Measurements from ENCODE around the gene HLTF. TPM values are rescaled to one million over a fixed set of nuclear protein-coding genes. Genes with fewer than 3 reads are reported as not detected.

HLTF gene
- total RNA-seq, 2 experiments from 2014 or later: 22.3 to 22.7 TPM

DNA sequence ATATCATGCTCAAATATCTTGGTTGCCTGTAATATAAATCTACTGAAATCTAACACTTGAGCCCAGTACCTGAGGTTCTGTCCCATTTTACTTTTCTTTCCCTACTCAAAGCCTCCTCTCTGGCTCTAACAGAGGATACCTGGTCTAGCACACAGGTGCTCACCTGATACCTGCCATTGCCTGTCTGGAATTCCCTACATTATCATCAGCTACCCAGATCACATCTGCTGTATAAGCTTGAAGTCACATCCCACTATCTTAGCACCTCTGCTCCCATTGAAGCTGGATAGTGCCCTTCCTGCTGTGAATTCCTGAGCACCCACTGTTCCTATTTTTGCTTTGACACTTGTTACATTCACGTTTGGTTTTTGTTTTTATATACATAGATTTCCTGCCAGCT lies 64.5 kb downstream of the HLTF start:
- ChIA-PET POLR2A (no interaction called here), CTCF (interaction anchor here (1.2 to 2.0 kb wide), 2 partner anchors 12 to 21 kb away, joined by 4 to 11 read pairs; no protein-coding TSS in a partner anchor)

DNA sequence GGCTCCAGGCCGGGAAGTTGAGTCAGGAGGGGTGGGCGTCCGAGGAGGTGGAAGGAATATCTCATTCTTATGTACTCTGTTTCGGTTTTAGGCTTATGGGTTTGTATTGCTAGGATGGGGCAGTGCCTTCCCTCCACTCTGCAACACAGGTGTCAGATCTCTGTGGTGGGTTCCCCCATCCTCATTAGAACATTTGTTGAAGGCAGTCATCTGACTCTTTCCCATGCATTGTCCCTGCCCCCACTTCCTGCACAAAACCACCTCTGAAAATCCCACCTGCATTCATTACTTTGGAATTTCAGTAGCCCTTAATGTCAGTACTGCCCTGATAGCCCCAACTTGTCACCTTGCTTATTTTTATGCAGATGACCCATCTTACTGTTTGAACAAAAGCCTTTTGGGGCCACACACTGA lies 65.5 kb downstream of the HLTF start:
- POLR2A ChIA-PET: no interaction called here
- CTCF ChIA-PET: interaction anchor here (0.9 to 2.0 kb wide), 3 partner anchors 9 to 29 kb away, joined by 3 to 11 read pairs (median 3); no protein-coding TSS in a partner anchor

DNA sequence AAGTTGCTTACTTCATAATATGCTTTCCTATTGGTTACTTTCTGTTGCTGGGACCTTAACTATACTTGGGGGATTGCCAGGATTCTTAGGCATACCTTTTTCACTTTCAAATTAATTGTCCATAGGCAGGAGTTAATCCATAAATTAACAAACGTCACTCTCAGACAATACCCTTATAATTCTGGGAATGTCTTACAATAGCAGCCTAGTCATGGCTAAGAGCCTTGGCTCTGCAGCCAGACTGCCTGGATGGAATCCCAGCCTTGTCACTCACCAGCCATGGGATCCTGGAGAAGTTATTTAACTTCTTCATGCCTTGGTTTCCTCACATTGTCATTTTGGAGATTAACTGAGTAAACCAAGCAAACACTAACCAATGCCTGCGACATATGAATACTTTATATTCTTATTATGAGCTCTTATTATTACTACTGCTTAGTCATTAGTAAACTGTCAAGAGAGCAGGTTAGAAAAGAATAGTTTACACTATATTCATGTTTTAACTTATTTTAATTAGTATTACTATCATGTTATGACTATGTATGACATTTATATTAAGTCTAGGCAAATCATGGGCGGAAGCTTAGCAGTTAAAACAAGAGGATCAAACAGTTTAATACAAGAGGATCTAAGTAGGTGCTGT lies 66.0 kb downstream of the HLTF start:
- POLR2A ChIA-PET: no interaction called here
- CTCF ChIA-PET: interaction anchor here (0.9 to 2.0 kb wide), 4 partner anchors 9 to 28 kb away, joined by 3 to 11 read pairs (median 4); no protein-coding TSS in a partner anchor

DNA sequence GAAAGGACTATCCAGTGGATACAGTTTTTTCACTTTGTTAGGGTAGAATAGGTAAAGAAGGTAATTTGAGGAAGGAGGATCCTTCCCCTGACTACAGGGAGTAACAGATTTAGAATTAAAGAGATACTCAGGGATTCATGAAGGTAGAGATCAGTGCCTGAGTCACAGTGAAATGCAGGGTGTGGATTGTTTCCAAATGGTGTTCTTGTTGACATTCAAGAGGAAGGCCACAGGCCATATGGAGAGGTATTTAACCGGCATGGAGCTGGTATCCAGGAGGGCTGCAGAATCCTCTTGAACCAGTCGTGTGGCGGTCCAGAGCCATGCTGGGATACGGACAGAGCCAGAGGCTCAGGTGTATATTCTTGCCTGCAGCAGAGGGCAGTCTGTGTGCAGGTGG lies 66.8 kb downstream of the HLTF start:
- POLR2A ChIA-PET: no interaction called here
- CTCF ChIA-PET: interaction anchor here (1.3 kb wide), 1 partner anchor 23 kb away, joined by 4 read pairs; no protein-coding TSS in a partner anchor

DNA sequence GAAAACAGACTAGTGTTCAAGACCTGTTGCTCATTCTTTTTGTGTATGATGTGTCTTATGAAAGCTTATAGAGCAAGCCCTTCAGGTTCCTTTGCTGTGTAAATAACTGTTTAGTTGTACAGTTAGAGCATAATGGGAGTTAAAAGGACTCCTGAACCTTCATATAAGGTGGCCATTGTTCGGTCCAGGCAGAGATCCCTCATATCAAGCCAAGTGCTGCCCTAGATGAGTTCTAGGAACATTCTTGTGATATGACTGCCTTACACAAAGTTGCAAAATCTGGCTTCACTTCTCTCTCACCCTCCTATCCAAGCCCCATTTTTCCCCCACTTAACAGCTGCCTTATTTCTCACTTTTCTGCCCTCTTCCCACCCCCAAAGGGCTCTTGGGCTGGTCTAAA lies 68.1 kb downstream of the HLTF start:
- ChIA-PET POLR2A (no interaction called here), CTCF (no interaction called here)

DNA sequence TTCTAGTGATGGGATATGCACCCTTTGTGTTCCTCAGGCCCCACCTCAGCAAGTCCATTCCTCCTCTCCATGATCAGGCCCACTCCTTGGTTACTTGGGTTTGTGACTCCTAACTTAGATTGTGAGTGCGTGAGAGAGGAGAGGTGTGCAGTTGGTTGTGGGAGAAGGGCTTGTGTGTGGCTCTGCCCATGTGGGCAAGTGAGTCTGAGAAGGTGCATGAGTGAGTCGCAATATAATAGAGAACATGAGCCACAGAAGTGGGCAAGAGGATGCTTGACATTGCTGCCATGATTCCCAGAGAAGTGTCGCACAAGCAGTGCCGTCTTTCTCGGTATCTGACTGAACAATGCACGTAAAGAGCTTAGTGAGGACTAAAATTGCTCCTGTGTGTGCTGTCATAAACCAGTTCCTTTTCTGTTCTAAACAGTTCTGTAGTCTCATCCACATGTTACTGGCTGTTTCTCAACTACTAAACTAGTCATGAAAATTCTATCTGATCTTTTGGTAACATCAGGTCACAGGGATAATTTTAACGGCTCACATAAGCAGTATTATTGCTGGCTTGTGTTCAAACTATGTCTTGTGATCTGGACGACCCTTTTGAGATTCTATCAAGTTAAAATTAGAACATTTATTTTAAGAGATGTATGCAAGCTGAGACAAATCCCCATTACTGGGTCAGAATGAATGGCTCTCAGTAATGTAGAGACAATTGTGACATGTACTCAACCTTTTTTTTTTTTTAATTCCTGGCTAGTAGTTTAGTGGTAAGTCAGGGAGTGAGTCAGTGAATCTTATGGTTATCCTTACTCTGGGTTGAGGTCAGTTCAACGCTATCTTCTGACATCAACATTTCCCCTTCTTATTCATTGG lies 69.4 kb downstream of the HLTF start:
- CTCF ChIA-PET: interaction anchor here (1.0 kb wide), 1 partner anchor 25 kb away, joined by 3 read pairs; the partner anchor contains the start of gene GYG1
- POLR2A ChIA-PET: interaction anchor here (0.7 kb wide), 2 partner anchors 18 to 61 kb away, joined by 4 to 11 read pairs; no protein-coding TSS in a partner anchor

DNA sequence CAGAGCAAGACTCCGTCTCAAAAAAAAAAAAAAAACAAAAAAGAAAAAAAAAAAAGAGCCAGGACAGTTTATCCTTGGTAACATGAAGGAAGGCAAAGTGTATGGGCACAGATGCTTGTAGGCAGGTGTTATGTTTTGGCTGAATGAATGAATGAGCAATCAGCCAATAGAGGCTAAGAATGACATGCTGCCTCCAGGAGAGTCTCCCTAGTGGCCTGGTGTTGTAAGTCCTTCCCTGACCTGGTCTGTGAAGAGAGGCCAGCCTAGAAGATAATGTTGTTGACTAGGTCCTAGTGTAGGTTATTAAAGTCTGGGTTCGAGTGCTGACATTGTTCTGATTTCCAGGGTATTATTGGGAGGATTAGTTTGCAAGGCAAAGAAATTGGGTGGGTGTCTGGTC lies 70.1 kb downstream of the HLTF start:
- CTCF ChIA-PET: interaction anchor here (0.6 kb wide), 2 partner anchors 40 to 60 kb away, joined by 3 to 4 read pairs; no protein-coding TSS in a partner anchor
- POLR2A ChIA-PET: no interaction called here

DNA sequence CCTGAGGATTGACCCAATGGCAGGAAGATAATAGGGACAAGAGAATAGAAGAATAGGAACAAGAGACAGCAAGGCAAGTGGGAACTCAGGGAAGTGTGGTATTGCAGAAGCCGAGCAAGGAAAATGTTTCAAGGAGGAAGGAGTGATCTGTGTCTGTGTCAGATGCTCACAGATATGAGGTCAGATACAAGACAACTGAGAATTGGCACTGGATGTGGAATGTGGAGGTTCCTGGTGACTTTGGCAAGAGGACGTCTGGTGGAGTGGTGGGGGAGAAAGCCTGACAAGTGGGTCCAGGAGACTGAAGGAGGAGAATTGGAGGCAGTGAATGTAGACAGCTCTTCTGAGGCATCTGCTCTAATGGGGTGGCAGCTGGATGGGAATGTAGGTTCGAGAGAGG lies 70.9 kb downstream of the HLTF start:
- POLR2A ChIA-PET: no interaction called here
- CTCF ChIA-PET: interaction anchor here (0.6 kb wide), 2 partner anchors 41 to 61 kb away, joined by 3 to 4 read pairs; no protein-coding TSS in a partner anchor

DNA sequence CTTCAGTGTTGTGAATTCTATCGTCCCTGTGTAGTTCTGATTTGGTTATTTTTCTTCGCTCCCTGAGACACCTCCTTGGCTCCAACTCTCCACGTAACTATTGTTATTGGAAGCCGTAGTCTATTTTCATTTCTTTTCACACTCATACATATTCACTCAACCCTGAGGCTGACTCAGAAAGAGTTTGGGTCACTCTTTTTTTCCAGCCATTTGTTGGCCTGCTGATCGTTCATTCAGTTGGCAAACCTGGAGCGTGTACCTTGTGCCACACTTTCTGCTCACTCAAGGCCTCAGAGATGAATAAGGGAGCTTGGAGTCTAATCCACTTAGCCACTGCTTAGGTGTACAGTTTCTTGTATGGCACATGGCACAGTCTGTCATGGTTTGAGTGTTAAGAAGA lies 72.6 kb downstream of the HLTF start:
- CTCF ChIA-PET: no interaction called here
- POLR2A ChIA-PET: no interaction called here

DNA sequence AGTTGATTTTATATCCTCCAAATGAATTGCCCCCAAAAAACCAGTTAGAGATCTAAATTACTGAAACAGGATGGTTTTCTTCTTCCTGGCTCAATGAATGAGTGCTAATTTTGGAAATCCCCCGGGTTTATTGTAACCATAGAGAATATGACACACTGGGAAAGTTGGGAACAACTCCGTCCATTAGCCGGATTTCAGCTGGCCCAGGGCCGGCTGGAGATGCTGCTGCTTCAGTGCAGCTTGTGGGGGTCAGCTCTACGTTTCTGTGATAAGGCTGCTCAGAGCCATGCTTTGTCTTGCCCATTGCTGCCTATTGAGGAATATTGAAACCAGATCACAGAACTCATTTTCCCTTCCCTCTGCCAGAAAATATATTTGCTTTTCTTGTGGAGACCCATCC lies 74.7 kb downstream of the HLTF start:
- CTCF ChIA-PET: no interaction called here
- POLR2A ChIA-PET: no interaction called here

DNA sequence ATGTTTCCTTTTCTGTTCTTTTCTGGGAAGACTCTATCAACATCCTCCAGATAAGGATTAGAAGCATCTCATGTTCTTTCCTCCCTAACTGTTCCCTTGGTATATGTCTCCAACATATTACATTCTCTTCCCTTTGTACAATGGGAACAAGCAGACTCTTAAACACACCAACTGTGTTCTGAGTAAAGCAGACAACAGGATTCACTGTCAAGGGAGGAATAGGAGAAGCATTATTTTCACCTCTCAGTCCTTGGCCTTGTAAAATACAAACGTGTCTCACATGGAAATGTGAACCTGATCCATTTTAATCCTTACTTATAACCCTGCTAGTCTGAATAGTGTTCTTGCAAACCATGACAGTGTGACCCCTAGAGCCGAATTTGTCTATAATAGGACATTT lies 75.4 kb downstream of the HLTF start:
- ChIA-PET POLR2A (no interaction called here), CTCF (no interaction called here)

DNA sequence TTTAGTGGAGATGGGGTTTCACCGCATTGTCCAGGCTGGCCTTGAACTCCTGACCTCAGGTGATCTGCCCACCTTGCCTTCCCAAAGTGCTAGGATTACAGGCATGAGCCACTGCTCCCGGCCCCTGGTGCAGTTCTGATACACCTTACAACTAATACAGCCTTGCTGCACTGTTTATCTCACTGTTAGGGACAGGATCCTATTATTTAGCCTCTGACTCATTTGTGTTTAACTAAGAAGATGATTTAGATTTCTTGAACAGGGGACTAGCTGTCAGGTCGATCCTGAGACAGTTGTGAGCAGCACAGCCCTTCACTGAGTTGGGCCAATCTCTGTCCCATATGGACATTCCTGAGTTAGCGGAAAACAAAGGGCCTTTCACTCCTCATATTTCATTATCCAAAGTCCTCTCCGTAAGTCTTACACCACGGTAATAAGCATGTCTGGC lies 75.8 kb downstream of the HLTF start:
- CTCF ChIA-PET: interaction anchor here (0.7 to 1.7 kb wide), 2 partner anchors 11 to 1206 kb away, joined by 4 to 11 read pairs; no protein-coding TSS in a partner anchor
- POLR2A ChIA-PET: no interaction called here

DNA sequence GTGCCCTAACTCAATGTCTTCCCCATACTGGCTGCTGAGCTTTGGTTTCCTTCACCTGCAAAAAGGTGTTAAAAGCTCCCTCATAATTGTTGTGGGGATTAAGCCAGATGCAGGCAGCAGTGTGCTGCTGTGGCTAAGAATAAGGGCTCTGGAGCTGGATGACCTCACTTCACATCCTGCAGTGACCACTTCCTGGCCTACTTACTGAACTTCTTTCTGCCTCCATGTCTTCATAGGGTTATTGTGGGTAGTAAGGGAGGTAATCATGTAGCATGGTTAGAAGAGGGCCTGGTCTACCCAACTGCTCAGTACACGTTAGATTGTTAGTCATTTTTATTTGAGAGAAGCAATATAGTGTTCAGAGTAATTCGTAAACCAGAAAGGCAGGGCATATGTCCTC lies 76.6 kb downstream of the HLTF start:
- POLR2A ChIA-PET: interaction anchor here (1.0 to 1.6 kb wide), 3 partner anchors 18 to 611 kb away, joined by 4 to 9 read pairs (median 8); partner anchors contain the start of gene GYG1

DNA sequence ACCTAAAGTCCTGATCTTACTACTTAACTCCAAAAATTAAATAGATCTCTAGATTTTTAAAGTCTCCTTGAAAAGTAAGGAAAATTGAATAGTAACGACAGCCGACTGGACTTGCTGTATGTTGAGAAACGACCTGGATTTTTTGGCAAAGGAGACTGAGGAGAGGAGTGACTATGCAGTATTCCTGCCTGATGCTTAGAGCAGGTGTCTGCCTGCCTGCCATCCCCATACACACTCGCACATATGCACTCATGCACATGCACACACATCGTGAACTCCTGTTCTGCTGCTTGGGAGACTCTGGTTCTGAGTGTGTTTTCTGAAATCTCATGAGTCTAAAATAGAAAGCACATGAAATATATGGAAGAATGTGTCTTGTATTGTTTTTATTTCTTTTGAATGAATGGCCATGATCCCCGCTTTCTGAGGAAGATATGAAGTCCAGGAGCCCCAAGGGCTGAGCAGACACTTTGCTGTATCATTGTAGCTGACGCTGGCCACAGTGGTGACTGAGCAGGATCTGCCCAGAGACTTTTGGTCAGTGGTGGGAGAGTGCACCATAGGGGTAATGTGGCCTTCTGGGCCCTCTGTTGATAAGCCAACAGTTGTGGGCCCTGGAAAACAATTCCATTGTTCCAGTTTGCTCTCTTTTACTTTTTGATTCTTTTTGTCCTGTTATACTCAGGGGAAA lies 78.6 kb downstream of the HLTF start:
- POLR2A ChIA-PET: no interaction called here
- CTCF ChIA-PET: no interaction called here

More for the DNA sequence above, 76.6 kb downstream of the HLTF start:
- CTCF ChIA-PET: interaction anchor here (1.1 to 1.7 kb wide), 2 partner anchors 11 to 19 kb away, joined by 4 to 11 read pairs; partner anchors contain the start of gene GYG1

DNA sequence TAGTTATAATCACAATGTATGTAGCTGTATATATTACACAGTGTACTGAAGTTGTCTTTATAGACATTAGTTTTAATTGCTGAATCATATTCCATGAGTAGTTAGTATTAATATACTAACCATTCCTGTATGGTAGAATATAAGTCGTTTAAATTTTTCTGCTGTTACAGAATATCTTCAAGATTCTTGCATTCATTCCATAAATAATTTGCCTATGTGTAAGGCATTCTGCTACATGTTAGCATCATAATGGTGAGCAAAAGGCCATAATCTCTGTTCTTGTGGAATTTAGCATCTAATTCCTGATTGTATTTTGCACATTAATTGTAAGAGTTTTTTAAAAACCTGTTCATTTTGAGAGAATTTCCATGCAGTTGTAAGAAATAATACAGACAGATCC lies 80.9 kb downstream of the HLTF start:
- ChIA-PET CTCF (interaction anchor here (1.5 kb wide), 1 partner anchor 14 kb away, joined by 3 read pairs; no protein-coding TSS in a partner anchor), POLR2A (no interaction called here)

DNA sequence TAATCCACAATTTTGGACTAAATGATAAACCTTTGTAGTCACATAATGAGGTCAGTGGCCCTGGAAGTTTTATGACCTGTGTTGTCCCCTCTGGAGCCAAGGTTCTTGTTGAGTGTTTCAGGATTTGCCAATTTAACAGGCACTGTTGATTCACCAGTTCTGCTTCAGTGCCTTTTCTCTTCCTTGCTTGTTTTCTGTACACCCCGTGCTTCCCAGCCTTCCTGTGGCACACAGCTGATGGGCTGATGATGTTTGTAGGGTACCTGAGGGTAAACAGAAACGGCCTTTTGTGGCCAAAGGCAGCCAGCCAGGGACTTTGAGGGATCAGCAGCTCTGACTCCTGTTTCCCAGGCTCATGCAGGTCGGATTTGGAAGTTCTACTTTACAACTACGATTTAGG lies 81.7 kb downstream of the HLTF start:
- POLR2A ChIA-PET: no interaction called here
- CTCF ChIA-PET: interaction anchor here (0.6 kb wide), 1 partner anchor 13 kb away, joined by 3 read pairs; the partner anchor contains the start of gene GYG1

DNA sequence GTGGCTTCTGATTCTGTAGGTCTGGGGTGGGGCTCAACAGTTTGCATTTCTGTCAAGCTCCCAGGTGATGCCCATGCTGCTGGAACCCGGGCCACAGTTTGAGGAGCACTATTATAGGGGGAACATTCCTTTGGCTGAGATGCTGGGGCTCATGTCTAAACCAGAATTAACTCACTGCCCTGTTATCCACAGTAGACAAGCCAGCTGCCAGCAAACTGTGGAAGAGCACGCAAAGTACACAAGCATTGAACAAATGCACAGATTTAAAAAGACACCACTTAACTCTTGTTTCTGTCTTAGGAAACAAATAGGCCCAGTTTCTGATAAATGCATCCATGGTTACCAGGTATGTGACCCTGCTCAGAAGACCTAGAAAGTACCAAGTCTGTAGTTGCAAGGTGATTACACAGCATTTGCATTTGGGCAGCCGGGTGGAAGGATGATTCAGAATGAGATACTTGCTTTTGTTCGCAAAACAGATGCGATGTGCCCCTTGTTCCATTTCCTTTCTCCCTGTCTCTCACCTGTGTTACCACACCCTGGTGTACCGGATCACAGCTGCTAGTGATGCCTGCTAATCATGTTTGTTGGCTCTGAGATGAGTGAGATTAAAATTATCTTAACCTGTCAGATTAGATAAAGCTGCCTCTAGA lies 82.6 kb downstream of the HLTF start:
- ChIA-PET POLR2A (no interaction called here), CTCF (interaction anchor here (0.6 kb wide), 1 partner anchor 12 kb away, joined by 3 read pairs; the partner anchor contains the start of gene GYG1)

DNA sequence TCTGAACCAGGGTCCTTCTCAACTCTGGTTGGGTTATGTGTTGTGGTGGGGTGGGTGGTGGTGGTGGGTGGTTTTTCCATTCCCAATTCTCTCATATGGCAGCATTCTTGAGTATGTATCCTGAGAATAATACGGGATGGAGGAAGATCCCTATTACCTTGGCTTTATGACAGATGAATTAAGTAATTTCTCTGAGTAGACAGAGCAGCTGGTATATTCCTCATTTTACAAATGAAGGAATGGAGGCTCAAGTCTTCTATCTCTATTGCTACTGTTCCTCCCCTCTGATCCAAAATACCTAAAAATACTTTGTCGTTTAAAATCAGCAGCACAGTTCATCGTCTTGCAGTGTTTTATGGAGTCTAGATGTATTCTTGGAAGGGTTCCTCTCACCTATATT lies 84.6 kb downstream of the HLTF start:
- ChIA-PET CTCF (no interaction called here), POLR2A (no interaction called here)

DNA sequence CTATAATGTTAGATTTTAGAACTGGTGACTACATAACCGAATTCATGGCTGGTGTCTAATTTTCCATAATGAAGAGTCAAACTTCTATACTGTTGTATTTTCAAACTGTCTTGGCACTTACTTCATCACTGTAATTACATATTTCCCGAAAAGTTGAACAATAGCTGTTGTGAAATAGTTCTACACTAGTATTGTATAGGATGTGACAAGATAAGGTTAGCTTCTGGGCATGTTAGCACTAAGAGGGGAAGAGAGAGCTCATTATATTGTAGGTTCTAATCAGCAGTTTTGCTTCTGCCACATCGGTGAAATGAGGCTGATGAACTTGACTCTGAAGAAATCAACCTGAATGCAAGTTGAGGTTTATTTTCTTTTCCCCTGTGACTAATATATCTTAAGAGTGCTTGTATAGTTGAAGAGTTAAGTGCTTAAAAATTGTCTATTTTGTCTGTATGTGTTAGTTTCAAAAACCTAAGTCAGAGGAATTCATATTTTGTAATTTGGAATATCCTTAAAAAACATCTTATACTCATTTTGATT lies 86.1 kb downstream of the HLTF start:
- ChIA-PET POLR2A (interaction anchor here (0.6 to 1.9 kb wide), 2 partner anchors 10 to 1408 kb away, joined by 3 to 6 read pairs; partner anchors contain the start of genes GYG1 and TSC22D2), CTCF (no interaction called here)

All from activated CD8-positive, alpha-beta memory T cell treated with anti-CD3 and anti-CD28 coated beads for 36 hours (primary cell).